C4-2B (cell line): ENCODE data around the gene PIK3AP1.

Experiments used
- H3K27ac ChIP-seq: fragments of 450-650 bp; 2 replicates; pipeline ENCODE4 v1.5.1; 2017
- CTCF ChIP-seq: fragments of 450-650 bp; conservative IDR thresholded peaks from 2 replicates; pipeline ENCODE4 v1.5.1; 2017; ENCODE audit warnings: mild to moderate bottlenecking
- ZFX ChIP-seq: fragments of 450-650 bp; IDR thresholded peaks from 2 replicates; pipeline ENCODE4 v1.6.1; 2017

PIK3AP1 gene

GRCh38 chr10:96638696-96639095 is 81.6 kb downstream of the PIK3AP1 start:
- TF ChIP-seq CTCF: no peak
- no peak for TF ChIP-seq ZFX
- H3K27ac ChIP-seq: no peak overlapping the region

- H3K27ac ChIP-seq: no peak overlapping the region
- TF ChIP-seq ZFX (no peak), CTCF (no peak)
Observed at GRCh38 chr10:96638120-96638519, 82.2 kb downstream of the PIK3AP1 start.

DNA sequence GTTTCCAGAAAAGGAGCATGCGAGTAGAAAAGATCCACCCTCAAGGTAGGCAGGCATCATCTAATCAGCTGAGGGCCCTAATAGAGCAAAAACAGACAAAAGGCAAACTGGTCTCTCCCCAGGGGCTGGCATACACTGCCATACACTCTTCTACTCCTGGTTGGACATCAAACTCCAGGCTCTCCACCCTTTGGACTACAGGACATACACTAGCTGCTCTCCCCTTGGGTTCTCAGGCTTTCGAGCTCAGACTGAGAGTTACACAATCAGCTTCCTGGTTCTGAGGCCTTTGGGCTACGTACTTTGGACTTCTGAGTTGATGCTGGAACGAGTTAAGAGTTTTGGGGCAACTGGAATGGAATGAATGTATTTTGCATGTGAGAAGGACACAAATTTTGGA is 82.6 kb downstream of the PIK3AP1 start:
- TF ChIP-seq CTCF (no peak), ZFX (no peak)

DNA sequence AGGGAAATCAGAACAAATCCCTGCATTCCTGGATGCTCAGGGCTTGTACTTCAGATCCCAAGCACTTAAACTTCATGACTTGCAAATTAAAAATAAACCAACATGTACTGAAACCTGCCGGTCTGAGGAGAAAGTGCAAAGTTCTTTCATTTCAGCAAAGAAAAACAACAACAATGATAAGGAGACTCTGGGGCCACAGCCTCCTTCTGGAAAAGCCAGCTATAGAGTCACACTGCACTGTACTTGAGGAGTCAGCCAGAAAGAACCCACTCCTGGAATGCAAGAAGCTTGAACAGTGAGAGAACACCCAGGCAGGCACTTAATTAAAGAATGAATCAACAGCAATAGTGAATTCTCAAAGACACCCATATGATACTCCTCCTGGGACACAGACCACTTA is 83.8 kb downstream of the PIK3AP1 start:
- no peak overlapping the region for H3K27ac ChIP-seq
- no peak for TF ChIP-seq CTCF
- TF ChIP-seq ZFX: no peak

More for the DNA sequence above, 82.6 kb downstream of the PIK3AP1 start:
- H3K27ac ChIP-seq: no peak overlapping the region

GRCh38 chr10:96632974-96633710 is 87.2 kb downstream of the PIK3AP1 start:
- no peak for TF ChIP-seq ZFX
- no peak overlapping the region for H3K27ac ChIP-seq

DNA sequence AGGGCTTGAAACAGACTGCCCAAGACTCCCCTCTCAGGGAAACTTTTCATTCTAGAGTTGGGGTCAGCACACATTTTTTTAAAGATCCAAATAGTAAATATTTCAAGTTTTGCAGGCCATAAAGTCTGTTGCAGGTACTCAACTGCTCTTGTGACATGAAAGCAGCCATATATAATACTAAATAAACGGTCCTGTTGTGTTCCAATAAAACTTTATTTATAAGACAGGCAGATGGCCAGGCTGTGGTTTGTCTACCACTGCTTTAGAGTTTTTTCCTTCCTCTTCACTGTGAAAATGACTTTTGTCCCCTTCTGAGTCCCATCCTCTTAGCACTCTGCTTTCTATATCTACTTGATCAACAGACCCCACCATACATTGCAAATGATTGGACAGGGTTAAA is 93.0 kb downstream of the PIK3AP1 start:
- no peak for TF ChIP-seq ZFX
- TF ChIP-seq CTCF: no peak

GRCh38 chr10:96626795-96627194 is 93.5 kb downstream of the PIK3AP1 start:
- TF ChIP-seq ZFX (no peak), CTCF (no peak; the same call in 1 of the 2 replicates)

More for the DNA sequence above, 93.0 kb downstream of the PIK3AP1 start:
- H3K27ac ChIP-seq: no peak overlapping the region

DNA sequence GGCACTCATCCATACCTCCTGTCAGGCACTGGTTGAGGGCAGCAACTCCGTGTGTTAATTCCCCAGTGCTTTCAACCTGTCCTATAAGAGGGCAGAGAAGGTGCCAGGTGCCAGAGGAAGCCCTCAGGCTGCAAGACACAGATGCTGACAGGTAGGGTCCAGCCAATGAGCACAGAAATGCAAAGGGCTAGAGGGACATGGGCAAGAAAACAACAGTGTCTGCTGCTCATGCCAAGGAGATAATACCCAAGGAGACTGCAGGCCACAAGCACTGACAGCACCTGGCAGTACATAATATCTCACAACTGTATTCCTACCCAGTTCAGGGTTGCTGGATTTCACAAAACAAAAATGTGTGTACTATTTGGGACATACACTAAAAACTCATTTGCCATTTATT is 95.1 kb downstream of the PIK3AP1 start:
- no peak overlapping the region for H3K27ac ChIP-seq
- TF ChIP-seq ZFX: no peak
- no peak for TF ChIP-seq CTCF

More at GRCh38 chr10:96626795-96627194, 93.5 kb downstream of the PIK3AP1 start:
- H3K27ac ChIP-seq: no peak overlapping the region
